ENCODE measurements around the gene SRXN1.

SRXN1 gene

DNA sequence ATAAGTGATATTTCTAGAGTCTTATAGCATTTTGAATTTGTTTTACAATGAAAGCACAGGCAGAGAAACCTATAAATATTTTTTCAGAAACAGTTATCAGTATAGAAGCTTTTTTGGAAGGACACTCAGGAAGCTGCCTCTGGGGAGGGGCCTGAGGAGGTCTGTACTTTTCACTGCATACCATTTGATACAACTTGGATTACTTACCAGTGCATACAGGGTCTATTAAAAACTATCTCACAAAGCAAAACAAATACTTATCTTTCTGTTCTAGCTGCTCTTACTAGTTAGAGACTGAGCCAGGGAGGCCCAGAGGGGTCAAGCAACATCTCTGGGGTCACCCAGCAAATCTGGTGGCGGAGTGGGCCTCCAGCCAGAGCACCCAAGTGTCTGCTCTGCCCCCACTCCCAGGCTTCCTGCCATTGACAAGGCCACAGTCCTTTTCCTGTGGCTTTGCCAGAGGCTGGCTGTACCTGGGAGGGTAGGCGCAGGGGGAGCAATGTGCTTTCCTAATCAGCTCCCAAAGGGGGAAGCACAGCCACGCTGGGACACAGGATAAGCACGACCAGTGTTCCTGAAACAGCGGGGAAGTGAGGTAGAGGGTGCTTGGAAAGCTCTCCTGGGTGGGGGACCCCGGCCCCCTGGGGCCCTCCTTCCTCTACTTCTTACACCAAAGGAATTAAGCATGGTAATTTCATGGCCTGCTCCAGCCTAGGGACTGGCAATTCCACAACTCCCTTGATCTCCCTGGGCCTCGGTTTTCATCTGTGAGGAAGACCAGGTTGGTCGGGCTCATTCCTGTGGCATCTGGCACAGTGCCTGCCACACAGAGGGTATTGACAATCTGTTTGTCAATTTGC lies 50.7 kb downstream of the SRXN1 start:
- no peak for DNase-seq

DNA sequence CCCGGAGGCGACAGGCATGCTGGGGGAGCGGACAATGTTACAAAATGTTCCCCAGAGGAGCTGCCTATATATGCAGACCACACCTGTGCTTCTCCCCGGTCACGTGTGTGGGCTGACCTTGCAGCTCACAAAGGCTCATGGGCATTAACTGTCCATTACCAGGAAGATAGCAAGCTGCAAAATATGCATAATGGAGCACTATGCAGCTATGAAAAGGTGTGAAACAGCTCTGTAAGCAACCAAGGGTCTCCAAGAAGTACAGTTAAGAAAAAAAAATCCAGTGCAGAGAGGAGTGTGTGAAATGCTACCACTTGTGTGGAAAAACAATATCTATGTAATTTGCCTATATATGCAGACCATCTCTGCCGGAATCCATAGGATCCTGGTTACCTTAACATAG lies 52.3 kb downstream of the SRXN1 start:
- no peak for DNase-seq

DNA sequence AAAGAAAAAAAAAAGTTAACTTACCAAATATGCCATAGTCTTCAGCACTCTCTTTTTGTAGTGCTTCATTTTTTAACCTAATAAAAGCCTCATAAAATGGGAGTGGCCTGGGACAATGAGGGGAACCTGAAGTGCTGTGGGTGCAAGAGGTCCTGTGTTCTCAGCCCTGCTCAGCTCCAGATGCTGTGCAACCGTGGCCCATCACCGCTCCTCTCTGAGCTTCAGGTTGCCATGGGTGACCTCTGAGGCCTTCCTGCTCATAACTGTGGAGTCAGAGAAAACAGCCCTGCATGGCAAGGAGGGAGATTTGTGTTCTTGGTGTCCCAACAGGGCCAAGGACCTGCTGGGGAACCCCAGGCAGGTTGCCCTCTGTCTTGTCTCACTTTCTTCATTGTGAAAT lies 52.9 kb downstream of the SRXN1 start:
- no peak for DNase-seq

GRCh38 chr20:598133-598850 lies 54.7 kb downstream of the SRXN1 start:
- no peak for DNase-seq

DNA sequence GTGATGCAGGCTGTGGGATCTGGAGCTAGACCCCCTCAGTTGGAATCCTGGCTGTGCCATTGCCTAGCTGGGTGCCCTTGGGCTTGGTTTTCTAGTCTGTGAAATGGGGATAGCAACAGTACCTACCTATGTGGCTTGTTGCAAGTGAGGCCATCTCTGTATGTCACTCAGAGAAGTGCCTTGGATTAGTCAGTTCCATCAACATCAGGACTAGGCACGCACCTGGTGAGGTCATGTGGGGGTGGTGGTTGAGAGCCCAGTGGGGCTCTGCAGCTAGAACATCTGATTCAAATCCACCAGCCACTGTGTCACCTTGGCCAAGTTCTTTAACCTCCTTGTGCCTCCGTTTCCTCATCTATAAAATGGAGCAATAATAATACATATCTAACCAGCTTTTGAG lies 55.4 kb downstream of the SRXN1 start:
- DNase-seq: no peak

All from NCI-H1092 (cell line).